ENCODE data around the gene ADRA2B. TPM values are rescaled to one million over a fixed set of nuclear protein-coding genes. Genes with fewer than 3 reads are reported as not detected.

The ADRA2B gene
- polyA plus RNA-seq, 10 donors = 1.9 to 3.8 (median 3.0) TPM

GRCh38 chr2:96105994-96106715 is 10.2 kb downstream of the ADRA2B start:
- no peak for DNase-seq

- no peak for DNase-seq
Observed at GRCh38 chr2:96105152-96105915, 11.0 kb downstream of the ADRA2B start.

GRCh38 chr2:96104487-96104861 is 11.9 kb downstream of the ADRA2B start:
- no peak for DNase-seq

- DNase-seq = no peak
Observed at GRCh38 chr2:96103761-96104486, 12.4 kb downstream of the ADRA2B start.

GRCh38 chr2:96103187-96103601 is 13.2 kb downstream of the ADRA2B start:
- DNase-seq = no peak

GRCh38 chr2:96102596-96103186 is 13.7 kb downstream of the ADRA2B start:
- no peak for DNase-seq

- no peak for DNase-seq
Observed at GRCh38 chr2:96100893-96101304, 15.5 kb downstream of the ADRA2B start.

- DNase-seq = no peak
Observed at GRCh38 chr2:96099861-96100798, 16.2 kb downstream of the ADRA2B start.

- no peak for DNase-seq
Observed at GRCh38 chr2:96098900-96099590, 17.3 kb downstream of the ADRA2B start.

GRCh38 chr2:96097951-96098823 is 18.2 kb downstream of the ADRA2B start:
- no peak for DNase-seq

- DNase-seq = no peak
Observed at GRCh38 chr2:96097441-96097840, 18.9 kb downstream of the ADRA2B start.

- no peak for DNase-seq
Observed at GRCh38 chr2:96095116-96095636, 21.2 kb downstream of the ADRA2B start.

- no peak for DNase-seq
Observed at GRCh38 chr2:96093528-96093927, 22.8 kb downstream of the ADRA2B start.

GRCh38 chr2:96092951-96093350 is 23.4 kb downstream of the ADRA2B start:
- no peak for DNase-seq

GRCh38 chr2:96092573-96092877 is 23.8 kb downstream of the ADRA2B start:
- no peak for DNase-seq

GRCh38 chr2:96091711-96092572 is 24.4 kb downstream of the ADRA2B start:
- DNase-seq = no peak

GRCh38 chr2:96091141-96091710 is 25.1 kb downstream of the ADRA2B start:
- DNase-seq = no peak
